Amygdala (tissue), 56 donors: Measurements from ENCODE around the gene RNF213.
"Not testable (repeated sequence)": the region's sequence is repeated elsewhere in the genome, so short reads cannot be mapped to it uniquely, and the experiment has no call there.

Source experiments
- DNase-seq, 56 donors: peaks; one replicate each; lab custom pipeline; 2025; lab: John Stamatoyannopoulos, UW

Gene RNF213

GRCh38 chr17:80289616-80290015 is 29.0 kb downstream of the RNF213 start:
- no peak for DNase-seq

GRCh38 chr17:80290156-80290555 is 29.5 kb downstream of the RNF213 start:
- no peak for DNase-seq

- no peak for DNase-seq
These were observed 30.6 kb downstream of the RNF213 start for GRCh38 chr17:80291260-80291659.

GRCh38 chr17:80291691-80292487 is 31.2 kb downstream of the RNF213 start:
- no peak for DNase-seq

- DNase-seq, result no peak
These were observed 31.9 kb downstream of the RNF213 start for GRCh38 chr17:80292521-80292971.

GRCh38 chr17:80294210-80294609 is 33.6 kb downstream of the RNF213 start:
- DNase-seq, result peak in 5 of 56 donors; percentile 3 to 54 (median 20)

- no peak for DNase-seq
These were observed 34.0 kb downstream of the RNF213 start for GRCh38 chr17:80294653-80295052.

- DNase-seq, result no peak
These were observed 34.5 kb downstream of the RNF213 start for GRCh38 chr17:80295146-80295545.

- DNase-seq, result no peak
These were observed 34.9 kb downstream of the RNF213 start for GRCh38 chr17:80295559-80295958.

- DNase-seq, result no peak
These were observed 35.6 kb downstream of the RNF213 start for GRCh38 chr17:80296221-80296620.

GRCh38 chr17:80297996-80298560 is 37.4 kb downstream of the RNF213 start:
- no peak for DNase-seq

- not testable (repeated sequence) for DNase-seq
These were observed 38.9 kb downstream of the RNF213 start for GRCh38 chr17:80299350-80300100.

GRCh38 chr17:80300756-80301155 is 40.1 kb downstream of the RNF213 start:
- not testable (repeated sequence) for DNase-seq

- no peak for DNase-seq
These were observed 43.2 kb downstream of the RNF213 start for GRCh38 chr17:80303824-80304223.

GRCh38 chr17:80307994-80308691 is 47.5 kb downstream of the RNF213 start:
- DNase-seq, result no peak

GRCh38 chr17:80308692-80309517 is 48.3 kb downstream of the RNF213 start:
- DNase-seq, result no peak

GRCh38 chr17:80311216-80311827 is 50.7 kb downstream of the RNF213 start:
- no peak for DNase-seq

GRCh38 chr17:80312621-80313135 is 52.0 kb downstream of the RNF213 start:
- no peak for DNase-seq

- no peak for DNase-seq
These were observed 52.6 kb downstream of the RNF213 start for GRCh38 chr17:80313160-80313829.
